ENCODE measurements around the gene TM9SF2. TPM values are rescaled to one million over a fixed set of nuclear protein-coding genes. Genes with fewer than 3 reads are reported as not detected.
"Not testable (repeated sequence)": the region's sequence is repeated elsewhere in the genome, so short reads cannot be mapped to it uniquely, and the experiment has no call there.

TM9SF2 gene
- total RNA-seq, 1 donor from 2014 or later: 118 TPM

DNA sequence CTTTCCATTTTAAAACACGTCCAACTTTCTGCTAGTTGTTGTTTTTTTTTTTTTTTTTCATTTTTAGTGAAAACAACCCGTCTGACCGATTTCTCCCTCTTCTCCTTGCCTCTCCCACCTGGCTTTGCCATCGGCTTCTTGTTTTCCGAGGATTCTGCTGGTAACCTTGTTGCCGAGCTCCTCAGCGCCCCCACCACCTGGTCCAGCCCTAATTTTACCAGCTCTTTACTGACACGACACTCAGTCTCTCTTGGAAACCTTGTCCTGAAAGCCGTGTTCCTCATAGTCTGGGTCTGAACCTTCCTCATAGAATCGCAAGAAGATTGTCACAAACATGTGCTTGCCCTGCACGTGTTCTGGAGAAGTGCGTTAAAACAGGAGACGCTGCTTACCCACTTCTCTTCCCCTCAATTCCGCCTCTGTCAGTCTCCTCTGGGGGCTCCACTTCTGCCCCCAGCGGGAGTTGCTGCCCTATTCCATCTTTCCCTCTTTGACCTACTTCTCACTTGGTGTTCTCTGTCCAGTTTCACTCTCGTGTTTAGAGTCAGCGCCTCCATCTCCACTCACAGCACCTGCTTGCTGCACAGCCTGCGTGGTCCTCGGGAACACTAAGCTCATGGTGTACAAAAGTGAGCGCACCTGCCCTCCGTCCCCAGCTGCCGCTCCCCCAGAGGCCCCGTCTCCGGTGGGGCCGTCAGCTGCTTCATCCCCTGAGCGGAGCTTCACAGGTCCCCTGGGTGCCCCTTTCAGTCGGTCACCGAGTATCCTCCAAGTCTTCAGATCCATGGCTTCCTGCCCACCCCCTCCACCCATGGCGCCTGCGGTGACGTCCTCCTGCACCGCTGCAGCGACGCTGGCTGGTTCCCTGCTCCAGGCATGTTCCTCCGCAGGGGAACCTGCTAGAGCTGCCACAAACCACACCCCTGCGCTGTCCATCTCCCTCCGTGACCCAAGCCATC is 65.1 kb downstream of the TM9SF2 start:
- H3K9me3 ChIP-seq (ENCODE audit: insufficient read depth, low read depth, low read length): peaks cover 3% of the 10 kb centered on the region
- FAIRE-seq (no peak), DNase-seq (ENCODE audit: low read depth) (no peak)
- H3K9me3 Mint-ChIP-seq (ENCODE audit: unreplicated experiment): peaks cover 12% of the 10 kb centered on the region
- no peaks in the 10 kb centered on the region for H3K4me1 ChIP-seq (ENCODE audit: insufficient read depth, low read length)
- H3K27ac Mint-ChIP-seq (ENCODE audit: unreplicated experiment): no peak overlapping the region
- no peak overlapping the region for H3K4me3 Mint-ChIP-seq (ENCODE audit: unreplicated experiment)
- no peak overlapping the region for H2AFZ ChIP-seq (ENCODE audit: low read depth, low read length)
- no peaks in the 10 kb centered on the region for H3K79me2 ChIP-seq (ENCODE audit: insufficient read depth, low read length)
- no peaks in the 10 kb centered on the region for H3K27me3 ChIP-seq (ENCODE audit: insufficient read depth, low read length)
- H3K9ac ChIP-seq (ENCODE audit: low read length): no peak overlapping the region
- no peaks in the 10 kb centered on the region for H4K20me1 ChIP-seq (ENCODE audit: insufficient read depth, low read length)
- H3K36me3 Mint-ChIP-seq (ENCODE audit: low read depth, unreplicated experiment): peaks cover 21% of the 10 kb centered on the region
- no peaks in the 10 kb centered on the region for H3K27me3 Mint-ChIP-seq (ENCODE audit: low read depth, unreplicated experiment)
- no peak for TF ChIP-seq CTCF (IDR thresholded peaks at IDR 0.05; ENCODE audit: insufficient read depth, low read depth, low read length)
- TF ChIP-seq EZH2 (IDR thresholded peaks at IDR 0.05; ENCODE audit: insufficient read depth, low read length): no peak
- peaks cover 2% of the 10 kb centered on the region for H3K36me3 ChIP-seq (ENCODE audit: insufficient read depth, low read length)
- H3K4me2 ChIP-seq (ENCODE audit: low read length): no peak overlapping the region
- H3K4me1 Mint-ChIP-seq (ENCODE audit: low read depth, unreplicated experiment): no peaks in the 10 kb centered on the region
- H3K4me3 ChIP-seq (ENCODE audit: insufficient read depth, low read depth, low read length): no peak overlapping the region
- no peak overlapping the region for H3K27ac ChIP-seq (ENCODE audit: low read depth, low read length)

DNA sequence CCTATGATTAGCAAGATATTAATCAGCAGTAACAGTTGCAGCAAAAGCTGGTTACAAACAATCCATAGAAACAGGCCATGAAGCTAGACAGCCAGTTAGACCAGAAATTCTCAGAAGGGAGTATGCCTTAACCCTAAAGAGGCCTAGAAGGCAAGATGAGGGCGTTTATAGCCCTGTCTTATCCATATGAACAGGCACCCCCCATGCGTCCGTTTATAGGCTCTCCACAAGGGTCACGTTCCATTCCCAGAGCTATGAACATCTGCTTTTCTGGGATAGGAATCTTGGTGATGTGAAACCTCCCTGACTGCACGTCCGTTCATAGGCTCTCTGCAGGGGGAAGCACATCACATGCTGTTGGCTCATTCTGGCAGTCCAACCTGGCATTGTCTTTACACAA is 67.6 kb downstream of the TM9SF2 start:
- not testable (repeated sequence) for H3K9me3 ChIP-seq (ENCODE audit: insufficient read depth, low read depth, low read length); H3K27me3 Mint-ChIP-seq (ENCODE audit: low read depth, unreplicated experiment); H3K4me3 Mint-ChIP-seq (ENCODE audit: unreplicated experiment); H3K79me2 ChIP-seq (ENCODE audit: insufficient read depth, low read length); H3K4me1 Mint-ChIP-seq (ENCODE audit: low read depth, unreplicated experiment); FAIRE-seq; H3K9ac ChIP-seq (ENCODE audit: low read length); DNase-seq (ENCODE audit: low read depth); H3K27ac ChIP-seq (ENCODE audit: low read depth, low read length); H4K20me1 ChIP-seq (ENCODE audit: insufficient read depth, low read length); H3K36me3 ChIP-seq (ENCODE audit: insufficient read depth, low read length); H3K4me1 ChIP-seq (ENCODE audit: insufficient read depth, low read length); H3K27me3 ChIP-seq (ENCODE audit: insufficient read depth, low read length); H2AFZ ChIP-seq (ENCODE audit: low read depth, low read length); H3K27ac Mint-ChIP-seq (ENCODE audit: unreplicated experiment); H3K4me2 ChIP-seq (ENCODE audit: low read length); H3K4me3 ChIP-seq (ENCODE audit: insufficient read depth, low read depth, low read length)
- peaks cover 12% of the 10 kb centered on the region for H3K9me3 Mint-ChIP-seq (ENCODE audit: unreplicated experiment)
- peaks cover 21% of the 10 kb centered on the region for H3K36me3 Mint-ChIP-seq (ENCODE audit: low read depth, unreplicated experiment)

- no peaks in the 10 kb centered on the region for H4K20me1 ChIP-seq (ENCODE audit: insufficient read depth, low read length)
- H2AFZ ChIP-seq (ENCODE audit: low read depth, low read length): no peak overlapping the region
- H3K79me2 ChIP-seq (ENCODE audit: insufficient read depth, low read length): no peaks in the 10 kb centered on the region
- FAIRE-seq (peak; percentile 34), DNase-seq (ENCODE audit: low read depth) (peak; percentile 35)
- peaks cover 4% of the 10 kb centered on the region for H3K4me1 Mint-ChIP-seq (ENCODE audit: low read depth, unreplicated experiment)
- no peak overlapping the region for H3K27ac ChIP-seq (ENCODE audit: low read depth, low read length)
- no peaks in the 10 kb centered on the region for H3K27me3 Mint-ChIP-seq (ENCODE audit: low read depth, unreplicated experiment)
- H3K9me3 Mint-ChIP-seq (ENCODE audit: unreplicated experiment): peaks cover 8% of the 10 kb centered on the region
- H3K4me3 ChIP-seq (ENCODE audit: insufficient read depth, low read depth, low read length): no peak overlapping the region
- no peaks in the 10 kb centered on the region for H3K36me3 ChIP-seq (ENCODE audit: insufficient read depth, low read length)
- H3K4me3 Mint-ChIP-seq (ENCODE audit: unreplicated experiment): no peak overlapping the region
- no peak overlapping the region for H3K9ac ChIP-seq (ENCODE audit: low read length)
- no peak for TF ChIP-seq EZH2 (IDR thresholded peaks at IDR 0.05; ENCODE audit: insufficient read depth, low read length)
- no peak for TF ChIP-seq CTCF (IDR thresholded peaks at IDR 0.05; ENCODE audit: insufficient read depth, low read depth, low read length)
- no peak overlapping the region for H3K27ac Mint-ChIP-seq (ENCODE audit: unreplicated experiment)
- no peak overlapping the region for H3K4me2 ChIP-seq (ENCODE audit: low read length)
- H3K36me3 Mint-ChIP-seq (ENCODE audit: low read depth, unreplicated experiment): peaks cover 14% of the 10 kb centered on the region
- H3K27me3 ChIP-seq (ENCODE audit: insufficient read depth, low read length): no peaks in the 10 kb centered on the region
- peaks cover 4% of the 10 kb centered on the region for H3K4me1 ChIP-seq (ENCODE audit: insufficient read depth, low read length)
- peaks cover 3% of the 10 kb centered on the region for H3K9me3 ChIP-seq (ENCODE audit: insufficient read depth, low read depth, low read length)
These were observed 70.9 kb downstream of the TM9SF2 start for GRCh38 chr13:99572131-99572530.

All from astrocyte (in vitro differentiated cells and primary cell).